Spinal cord (tissue), 10 donors: Measurements from ENCODE around the gene REXO2. TPM values are rescaled to one million over a fixed set of nuclear protein-coding genes. Genes with fewer than 3 reads are reported as not detected.
A peak's percentile ranks its signal among the peaks of the same experiment; 100 is the strongest.

ENCODE experiments used
- DNase-seq, 6 donors: peaks; one replicate each; pipeline versions ENCODE4 v3.0.0 to v3.0.0-alpha.2; 2013 to 2015; ENCODE audit warnings: low spot score in 6 of 6, low read depth in 4 of 6
- H3K27ac ChIP-seq: one replicate; pipeline ENCODE4 v1.5.1; 2013; ENCODE audit warnings: low read depth, low read length, control low read depth
- H3K27me3 ChIP-seq: one replicate; pipeline ENCODE4 v1.6.1; 2013; ENCODE audit warnings: low read length; ENCODE audit not compliant: control insufficient read depth, insufficient read depth
- H3K36me3 ChIP-seq: one replicate; pipeline ENCODE4 v1.6.1; 2013; ENCODE audit warnings: low read length; ENCODE audit not compliant: control insufficient read depth, insufficient read depth
- H3K4me1 ChIP-seq: one replicate; pipeline ENCODE4 v1.6.1; 2013; ENCODE audit warnings: low read length; ENCODE audit not compliant: control insufficient read depth, insufficient read depth
- H3K4me3 ChIP-seq: one replicate; pipeline ENCODE4 v1.5.1; 2013; ENCODE audit warnings: low read depth, low read length, control low read depth
- H3K9me3 ChIP-seq: one replicate; pipeline ENCODE4 v1.6.1; 2013; ENCODE audit warnings: low read length; ENCODE audit not compliant: control insufficient read depth, insufficient read depth
- WGBS: methylation state at CpG from one replicate; pipeline ENCODE4 v1.1.5; 2013; ENCODE audit warnings: missing lambda C conversion rate; ENCODE audit not compliant: insufficient coverage; 5-methylcytosine and 5-hydroxymethylcytosine counted together
- polyA plus RNA-seq, 2 donors: library from polyadenylated mRNA; unstranded; fragments of 120-200 nt; gene quantifications; one replicate each; pipeline ENCODE4 v1.2.1, GENCODE V29; 2013; ENCODE audit not compliant: insufficient read length in 2 of 2
- total RNA-seq, 2 donors: library from RNA; depleted of rRNA in 1 of 2; stranded (reverse); fragments of 120-200 nt in 1 of 2; fragments of >200 nt in 1 of 2; gene quantifications; one replicate each; pipeline versions ENCODE4 v1.2.3 to v1.2.4, GENCODE V29; 2013 to 2014
- donor health status: healthy.

Gene REXO2
- total and polyA plus RNA-seq, 4 donors: 65.4 to 76.1 (median 70.1) TPM

- WGBS: no CpG with 5 or more reads among the region's 3 CpGs
- H3K36me3 ChIP-seq: no peaks in the 10 kb centered on the region
- DNase-seq: peak in 1 of 6 donors; percentile 60
- H3K27me3 ChIP-seq: no peaks in the 10 kb centered on the region
- H3K9me3 ChIP-seq: no peaks in the 10 kb centered on the region
- H3K4me3 ChIP-seq: no peak overlapping the region
- H3K27ac ChIP-seq: no peak overlapping the region
- H3K4me1 ChIP-seq: no peaks in the 10 kb centered on the region
Observed at GRCh38 chr11:114452399-114452798, 13.1 kb downstream of the REXO2 start.

DNA sequence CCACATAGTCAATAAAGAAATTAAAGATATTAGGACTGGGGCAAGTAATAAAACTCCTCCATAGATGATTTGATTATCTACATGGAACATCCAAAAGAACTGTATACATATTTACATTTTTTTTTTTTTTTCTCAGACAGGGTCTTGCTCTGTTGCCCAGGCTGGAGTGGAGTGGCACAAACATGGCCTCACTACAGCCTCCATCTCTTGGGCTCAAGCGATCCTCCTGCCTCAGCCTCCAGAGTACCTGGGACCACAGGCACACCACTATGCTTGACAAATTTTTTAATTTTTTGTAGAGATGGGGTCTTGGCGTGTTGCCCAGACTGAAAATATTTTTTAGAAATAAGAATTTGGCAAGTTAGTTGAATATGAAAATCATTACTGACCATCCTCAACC is 24.7 kb downstream of the REXO2 start:
- Histone ChIP-seq H3K36me3 (no peaks in the 10 kb centered on the region), H3K27ac (no peak overlapping the region), H3K9me3 (no peaks in the 10 kb centered on the region), H3K4me3 (no peak overlapping the region), H3K27me3 (no peaks in the 10 kb centered on the region), H3K4me1 (no peaks in the 10 kb centered on the region)
- no peak for DNase-seq
- no CpG with 5 or more reads among the region's 2 CpGs for WGBS

DNA sequence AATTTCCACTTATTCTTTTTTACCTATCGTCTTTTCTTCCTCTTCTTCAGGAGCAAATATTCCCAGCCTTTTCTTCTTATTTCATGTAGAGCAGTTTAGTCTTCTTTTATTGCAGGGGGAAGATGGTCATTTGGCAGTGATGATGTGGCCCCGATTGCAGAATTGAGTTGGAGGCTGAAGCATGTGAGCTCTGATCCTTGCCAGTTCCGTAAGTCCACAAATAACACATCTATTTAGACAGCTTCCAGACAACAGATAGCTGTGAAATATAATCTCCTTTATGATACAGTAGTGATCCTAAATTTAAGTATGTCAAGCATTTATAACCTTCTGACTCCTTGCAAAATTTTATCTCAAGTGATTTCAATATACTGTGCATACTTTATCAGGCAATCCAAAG is 27.5 kb downstream of the REXO2 start:
- H3K36me3 ChIP-seq: no peaks in the 10 kb centered on the region
- no CpG with 5 or more reads among the region's 3 CpGs for WGBS
- no peak overlapping the region for H3K4me3 ChIP-seq

GRCh38 chr11:114472661-114473060 is 33.4 kb downstream of the REXO2 start:
- DNase-seq: no peak
- WGBS: no CpG with 5 or more reads among the region's 2 CpGs

More for the DNA sequence above, 27.5 kb downstream of the REXO2 start:
- DNase-seq: no peak
- no peak overlapping the region for H3K27ac ChIP-seq
- H3K4me1 ChIP-seq: no peaks in the 10 kb centered on the region
- no peaks in the 10 kb centered on the region for H3K9me3 ChIP-seq
- no peaks in the 10 kb centered on the region for H3K27me3 ChIP-seq

GRCh38 chr11:114478001-114478410 is 38.7 kb downstream of the REXO2 start:
- H3K4me1 ChIP-seq: no peaks in the 10 kb centered on the region
- no CpG with 5 or more reads among the region's 2 CpGs for WGBS
- no peaks in the 10 kb centered on the region for H3K9me3 ChIP-seq
- no peak overlapping the region for H3K4me3 ChIP-seq
- H3K27me3 ChIP-seq: no peaks in the 10 kb centered on the region
- H3K27ac ChIP-seq: no peak overlapping the region
- no peaks in the 10 kb centered on the region for H3K36me3 ChIP-seq
- no peak for DNase-seq

More at GRCh38 chr11:114472661-114473060, 33.4 kb downstream of the REXO2 start:
- Histone ChIP-seq H3K36me3 (no peaks in the 10 kb centered on the region), H3K9me3 (no peaks in the 10 kb centered on the region), H3K4me3 (no peak overlapping the region), H3K27ac (no peak overlapping the region), H3K4me1 (no peaks in the 10 kb centered on the region), H3K27me3 (no peaks in the 10 kb centered on the region)

DNA sequence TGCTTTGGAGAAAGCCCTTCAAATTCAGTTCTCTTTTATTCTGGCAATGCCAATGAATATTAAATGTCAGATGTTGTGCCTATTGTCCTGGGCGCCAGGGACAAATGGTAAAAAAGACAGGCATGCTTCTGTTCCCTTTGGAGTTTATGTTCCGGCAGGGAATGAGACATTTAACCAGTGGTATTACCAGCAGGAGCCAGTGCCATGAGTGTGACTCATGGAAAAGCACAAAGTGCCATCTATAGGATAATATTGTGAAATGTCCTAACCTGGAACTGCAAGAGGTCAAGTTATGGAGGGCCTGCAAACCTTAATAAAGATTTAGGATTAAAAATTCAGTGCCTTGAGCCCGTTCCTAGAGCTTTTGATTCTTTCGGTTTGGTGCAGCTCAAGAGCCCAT is 39.5 kb downstream of the REXO2 start:
- H3K4me3 ChIP-seq: no peak overlapping the region
- no peaks in the 10 kb centered on the region for H3K27me3 ChIP-seq
- H3K9me3 ChIP-seq: no peaks in the 10 kb centered on the region
- H3K27ac ChIP-seq: no peak overlapping the region
- no peaks in the 10 kb centered on the region for H3K36me3 ChIP-seq
- WGBS: 22% methylated on average over 3 of the region's 4 CpGs
- H3K4me1 ChIP-seq: no peaks in the 10 kb centered on the region
- no peak for DNase-seq

DNA sequence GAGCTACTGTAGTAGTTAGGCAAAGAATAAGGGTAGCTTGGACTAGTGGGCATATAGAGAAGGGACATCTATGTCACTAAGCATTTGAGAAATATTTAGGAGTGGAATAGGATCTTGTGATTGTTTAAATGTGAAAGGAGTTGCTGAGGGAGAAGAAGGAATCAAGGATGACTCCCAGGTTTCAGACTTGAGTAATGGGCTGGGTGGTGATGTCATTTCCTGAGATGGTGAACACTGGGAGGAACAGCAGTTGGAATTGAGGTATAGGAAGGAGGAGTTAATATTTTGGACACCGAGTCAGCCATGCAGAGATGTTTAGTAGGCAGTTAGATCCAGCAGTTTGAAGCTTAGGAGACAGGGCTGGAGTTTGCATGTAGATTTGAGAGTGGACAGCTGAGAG is 40.1 kb downstream of the REXO2 start:
- no peak for DNase-seq
- Histone ChIP-seq H3K36me3 (no peaks in the 10 kb centered on the region), H3K4me3 (no peak overlapping the region), H3K27me3 (no peaks in the 10 kb centered on the region), H3K4me1 (no peaks in the 10 kb centered on the region), H3K27ac (no peak overlapping the region), H3K9me3 (no peaks in the 10 kb centered on the region)
- WGBS: 100% methylated on average over 1 of the region's 1 CpG

GRCh38 chr11:114482114-114482513 is 42.8 kb downstream of the REXO2 start:
- Histone ChIP-seq H3K27ac (no peak overlapping the region), H3K4me3 (no peak overlapping the region), H3K36me3 (no peaks in the 10 kb centered on the region), H3K4me1 (no peaks in the 10 kb centered on the region), H3K9me3 (no peaks in the 10 kb centered on the region), H3K27me3 (no peaks in the 10 kb centered on the region)
- WGBS: no CpG with 5 or more reads among the region's 1 CpG
- no peak for DNase-seq

DNA sequence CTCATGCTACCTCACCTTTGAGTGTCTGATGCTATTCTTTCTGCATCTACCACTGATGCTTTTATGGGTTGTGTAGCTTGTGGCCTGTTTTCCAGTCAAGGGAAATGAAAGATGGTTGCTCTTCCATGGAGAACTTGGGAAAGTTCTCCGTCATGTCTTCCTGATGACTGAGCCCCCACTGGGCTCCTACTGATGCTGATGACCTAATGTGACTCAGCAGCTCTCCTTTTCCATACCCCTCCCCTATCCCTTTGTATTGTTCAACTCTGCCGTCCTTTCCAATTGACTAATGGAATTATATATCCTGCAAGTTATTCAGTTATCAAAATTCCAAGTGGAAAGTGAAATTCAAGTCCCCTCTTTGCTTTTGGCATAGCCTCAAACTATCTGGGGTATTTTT is 44.7 kb downstream of the REXO2 start:
- DNase-seq: no peak
- WGBS: 83% methylated on average over 1 of the region's 2 CpGs
- Histone ChIP-seq H3K27me3 (no peaks in the 10 kb centered on the region), H3K27ac (no peak overlapping the region), H3K4me1 (no peaks in the 10 kb centered on the region), H3K4me3 (no peak overlapping the region), H3K36me3 (no peaks in the 10 kb centered on the region), H3K9me3 (no peaks in the 10 kb centered on the region)

- no peaks in the 10 kb centered on the region for H3K36me3 ChIP-seq
- no peaks in the 10 kb centered on the region for H3K27me3 ChIP-seq
- no peaks in the 10 kb centered on the region for H3K4me1 ChIP-seq
- WGBS: no CpG with 5 or more reads among the region's 3 CpGs
- H3K27ac ChIP-seq: no peak overlapping the region
- DNase-seq: no peak
- H3K9me3 ChIP-seq: no peaks in the 10 kb centered on the region
- no peak overlapping the region for H3K4me3 ChIP-seq
Observed at GRCh38 chr11:114496915-114497314, 57.6 kb downstream of the REXO2 start.
